H1 (cell line): ENCODE measurements around the gene SLIT3. TPM values are rescaled to one million over a fixed set of nuclear protein-coding genes. Genes with fewer than 3 reads are reported as not detected.

ENCODE experiments used
- CTCF ChIA-PET: fragments of 300-600 bp; sonication (Branson Sonifier 250); formaldehyde crosslinking; loops from one replicate; lab custom pipeline; 2021; ENCODE audit not compliant: partially characterized antibody; lab: Charles Lee
- POLR2A ChIA-PET: fragments of 300-600 bp; sonication (Branson Sonifier 250); formaldehyde crosslinking; loops from one replicate; lab custom pipeline; 2021; ENCODE audit warnings: inconsistent platforms; ENCODE audit not compliant: partially characterized antibody; lab: Charles Lee
- DNase-seq, 2 experiments: peaks; one replicate each; pipeline versions ENCODE4 v3.0.0 to v3.0.0-alpha.2; 2010 to 2022; ENCODE audit warnings: low spot score in 2 of 2, low read depth in 1 of 2, mixed read lengths in 1 of 2
- FAIRE-seq: peaks from 2 replicates; lab custom pipeline; 2011; peaks lifted over from hg19 to GRCh38; lab: Jason Lieb, UNC
- H2AFZ ChIP-seq: 2 replicates; pipeline ENCODE4 v1.8.1; 2012; ENCODE audit warnings: low read length, inconsistent platforms
- H2AK5ac ChIP-seq: 2 replicates; pipeline ENCODE4 v1.6.1; 2013; ENCODE audit warnings: low read depth, low read length
- H2BK120ac ChIP-seq: replicated peaks from 2 replicates; pipeline ENCODE3; 2013; ENCODE audit warnings: low read depth, low read length, inconsistent platforms
- H2BK12ac ChIP-seq: 2 replicates; pipeline ENCODE4 v1.6.1; 2013; ENCODE audit warnings: low read depth, low read length
- H2BK15ac ChIP-seq: 2 replicates; pipeline ENCODE4 v1.6.1; 2013; ENCODE audit warnings: low read length
- H2BK20ac ChIP-seq: 2 replicates; pipeline ENCODE4 v1.6.1; 2013; ENCODE audit warnings: low read length
- H2BK5ac ChIP-seq: 2 replicates; pipeline ENCODE4 v1.6.1; 2013; ENCODE audit warnings: low read depth, low read length
- H3K14ac ChIP-seq: 2 replicates; pipeline ENCODE4 v1.6.1; 2013; ENCODE audit warnings: inconsistent platforms; ENCODE audit not compliant: insufficient read length
- H3K18ac ChIP-seq: 2 replicates; pipeline ENCODE4 v1.6.1; 2013; ENCODE audit warnings: low read length; ENCODE audit errors: extremely low read depth
- H3K23ac ChIP-seq: 2 replicates; pipeline ENCODE4 v1.6.1; 2013; ENCODE audit warnings: inconsistent platforms; ENCODE audit not compliant: insufficient read length
- H3K23me2 ChIP-seq: 2 replicates; pipeline ENCODE4 v1.6.1; 2013; ENCODE audit warnings: low read depth, low read length
- H3K27ac ChIP-seq: 2 replicates; pipeline ENCODE4 v1.6.1; 2011; ENCODE audit warnings: low read depth, low read length, inconsistent platforms
- H3K27me3 ChIP-seq, 4 experiments: replicated peaks in 1 of 4; 1 replicate in 1 of 4; 2 replicates in 3 of 4; pipeline versions ENCODE4 v1.6.1 to v1.8.1; 2011 to 2013; ENCODE audit warnings: low read length in 3 of 4, mild to moderate bottlenecking in 3 of 4, inconsistent platforms in 2 of 4, mixed read lengths in 2 of 4, moderate library complexity in 1 of 4; ENCODE audit not compliant: control insufficient read depth in 3 of 4, insufficient read depth in 3 of 4; ENCODE audit errors: extremely low read depth in 1 of 4
- H3K36me3 ChIP-seq, 4 experiments: 2 replicates each; pipeline versions ENCODE4 v1.6.1 to v1.8.1; 2011 to 2013; ENCODE audit warnings: mild to moderate bottlenecking in 4 of 4, low read length in 3 of 4, moderate library complexity in 2 of 4, control low read depth in 1 of 4, inconsistent platforms in 1 of 4; ENCODE audit not compliant: insufficient read depth in 4 of 4, control insufficient read depth in 2 of 4
- H3K4ac ChIP-seq: replicated peaks from 2 replicates; pipeline ENCODE3; 2013; ENCODE audit warnings: low read length, low read depth, mixed read lengths, inconsistent platforms; ENCODE audit not compliant: insufficient read length
- H3K4me1 ChIP-seq, 4 experiments: replicated peaks in 1 of 4; 1 replicate in 1 of 4; 2 replicates in 3 of 4; pipeline versions ENCODE4 v1.6.1 to v1.8.1; 2011 to 2013; ENCODE audit warnings: low read length in 3 of 4, inconsistent platforms in 2 of 4, mixed read lengths in 1 of 4; ENCODE audit not compliant: insufficient read depth in 4 of 4, control insufficient read depth in 3 of 4
- H3K4me2 ChIP-seq, 2 experiments: 2 replicates each; pipeline versions ENCODE4 v1.6.1 to v1.8.1; 2011 to 2013; ENCODE audit warnings: low read depth in 2 of 2, low read length in 2 of 2, control low read depth in 1 of 2, inconsistent platforms in 1 of 2, mild to moderate bottlenecking in 1 of 2; ENCODE audit not compliant: insufficient read depth in 1 of 2
- H3K4me3 ChIP-seq, 4 experiments: fragments of 200-600, 300-600 bp in 1 of 4; sonication (generic), shearing (Covaris generic), sonication (Bioruptor Twin) in 1 of 4; 2 replicates each; pipeline versions ENCODE4 v1.5.1 to v1.8.1; 2011 to 2016; ENCODE audit warnings: low read length in 4 of 4, low read depth in 3 of 4, control low read depth in 2 of 4, inconsistent platforms in 2 of 4, mild to moderate bottlenecking in 2 of 4, mixed read lengths in 1 of 4, moderate library complexity in 1 of 4; ENCODE audit not compliant: insufficient read depth in 2 of 4; ENCODE audit errors: extremely low read depth in 1 of 4
- H3K56ac ChIP-seq: replicated peaks from 2 replicates; pipeline ENCODE3; 2013; ENCODE audit warnings: low read depth, mild to moderate bottlenecking, mixed read lengths, low read length, inconsistent platforms; ENCODE audit not compliant: insufficient read length
- H3K79me1 ChIP-seq: 2 replicates; pipeline ENCODE4 v1.6.1; 2013; ENCODE audit warnings: low read depth, low read length, control low read depth
- H3K79me2 ChIP-seq, 2 experiments: 2 replicates each; pipeline versions ENCODE4 v1.6.1 to v1.8.1; 2012 to 2013; ENCODE audit warnings: low read length in 2 of 2, mild to moderate bottlenecking in 2 of 2, inconsistent platforms in 1 of 2; ENCODE audit not compliant: insufficient read depth in 2 of 2, control insufficient read depth in 1 of 2
- H3K9ac ChIP-seq, 4 experiments: replicated peaks in 1 of 4; 1 replicate in 1 of 4; 2 replicates in 3 of 4; pipeline versions ENCODE4 v1.6.1 to v1.8.1; 2011 to 2013; ENCODE audit warnings: low read depth in 3 of 4, low read length in 3 of 4, control low read depth in 2 of 4, mild to moderate bottlenecking in 2 of 4, moderate library complexity in 2 of 4, inconsistent platforms in 1 of 4; ENCODE audit errors: extremely low read depth in 1 of 4
- H3K9me3 ChIP-seq, 2 experiments: 2 replicates each; pipeline versions ENCODE4 v1.6.1 to v1.8.1; 2012 to 2013; ENCODE audit warnings: mild to moderate bottlenecking in 2 of 2, moderate library complexity in 2 of 2, control low read depth in 1 of 2, inconsistent platforms in 1 of 2, low read depth in 1 of 2, low read length in 1 of 2, mixed read lengths in 1 of 2; ENCODE audit not compliant: insufficient read depth in 2 of 2
- H4K20me1 ChIP-seq, 2 experiments: replicated peaks in 1 of 2; 2 replicates each; pipeline versions ENCODE3 to v1.8.1; 2011 to 2013; ENCODE audit warnings: inconsistent platforms in 2 of 2, low read length in 2 of 2, mild to moderate bottlenecking in 1 of 2; ENCODE audit not compliant: insufficient read depth in 2 of 2, control insufficient read depth in 1 of 2
- H4K5ac ChIP-seq: 2 replicates; pipeline ENCODE4 v1.6.1; 2013; ENCODE audit warnings: low read length, low read depth, mixed read lengths, inconsistent platforms; ENCODE audit not compliant: insufficient read length
- H4K8ac ChIP-seq: 2 replicates; pipeline ENCODE4 v1.8.0; 2013; ENCODE audit warnings: mild to moderate bottlenecking, moderate library complexity, low read length, inconsistent platforms; ENCODE audit not compliant: insufficient read depth; ENCODE audit errors: extremely low read depth
- H4K91ac ChIP-seq: replicated peaks from 2 replicates; pipeline ENCODE3; 2013; ENCODE audit warnings: low read length, mixed read lengths, inconsistent platforms; ENCODE audit not compliant: insufficient read length
- ATF3 ChIP-seq: IDR thresholded peaks from 2 replicates; pipeline ENCODE4 v1.6.1; 2011; ENCODE audit warnings: low read depth, mild to moderate bottlenecking, low read length; ENCODE audit not compliant: insufficient read depth
- CREB1 ChIP-seq: IDR thresholded peaks from 2 replicates; pipeline ENCODE4 v1.6.1; 2012; ENCODE audit warnings: inconsistent platforms
- CTCF ChIP-seq, 3 experiments: IDR thresholded peaks; 1 replicate in 2 of 3; 2 replicates in 1 of 3; pipeline versions ENCODE4 v1.5.1 to v1.6.1; 2011; ENCODE audit warnings: low read length in 3 of 3, mild to moderate bottlenecking in 3 of 3, inconsistent platforms in 2 of 3, low read depth in 1 of 3, moderate library complexity in 1 of 3; ENCODE audit not compliant: insufficient read depth in 1 of 3; ENCODE audit errors: control extremely low read depth in 1 of 3
- EGR1 ChIP-seq: IDR thresholded peaks from 2 replicates; pipeline ENCODE4 v1.6.1; 2011; ENCODE audit warnings: low read depth, low read length, borderline replicate concordance
- EP300 ChIP-seq, 2 experiments: IDR thresholded peaks; 1 replicate in 1 of 2; 2 replicates in 1 of 2; pipeline ENCODE4 v1.6.1; 2011 to 2012; ENCODE audit warnings: low read depth in 2 of 2, low read length in 2 of 2, mild to moderate bottlenecking in 2 of 2, borderline replicate concordance in 1 of 2, inconsistent platforms in 1 of 2, moderate library complexity in 1 of 2
- HDAC6 ChIP-seq: IDR thresholded peaks from one replicate; pipeline ENCODE4 v1.7.1; 2012; ENCODE audit warnings: low read depth, mild to moderate bottlenecking, inconsistent platforms, low read length, moderate library complexity
- RBBP5 ChIP-seq: IDR thresholded peaks from 2 replicates; pipeline ENCODE4 v1.7.1; 2012; ENCODE audit warnings: low read depth, mild to moderate bottlenecking, inconsistent platforms, low read length, moderate library complexity, borderline replicate concordance
- SIX5 ChIP-seq: IDR thresholded peaks from 2 replicates; pipeline ENCODE4 v1.6.1; 2011; ENCODE audit warnings: mild to moderate bottlenecking, low read depth, low read length
- WGBS, 2 experiments: shearing (Covaris generic) in 1 of 2; methylation state at CpG; one replicate each; pipeline versions ENCODE4 v1.1.6 to v1.1.7; 2013 to 2015; ENCODE audit warnings: low lambda C conversion rate in 2 of 2, mixed read lengths in 2 of 2, inconsistent platforms in 1 of 2, low coverage in 1 of 2, missing lambda C conversion rate in 1 of 2; ENCODE audit not compliant: insufficient replicate concordance in 2 of 2, insufficient coverage in 1 of 2, insufficient read length in 1 of 2; ENCODE audit errors: extremely low coverage in 1 of 2, missing lambda C conversion rate in 1 of 2; 5-methylcytosine and 5-hydroxymethylcytosine counted together
- polyA plus RNA-seq, 7 experiments: library from polyadenylated mRNA; depleted of rRNA in 3 of 7; stranded (reverse) in 5 of 7; unstranded in 2 of 7; fragments of >200 nt in 5 of 7; fragments of 200-250 nt in 2 of 7; gene quantifications; 1 replicate in 5 of 7; 2 replicates in 1 of 7; 4 replicates in 1 of 7; pipeline versions ENCODE4 v1.2.1 to v1.2.3, GENCODE V29; 2011 to 2013; ENCODE audit warnings: missing spikeins in 2 of 7, mixed read lengths in 2 of 7
- total RNA-seq: library from RNA; stranded (reverse); fragmentation: NEBNext Ultra II Directional; extraction: Animal tissue kit (Norgen Biotek cat#: 25700); gene quantifications from 2 replicates; pipeline ENCODE4 v1.2.1, GENCODE V29; 2021

Gene SLIT3
- total and polyA plus RNA-seq, 2 of the 8 experiments (the other 6 are each of a cell fraction or from before 2014, with no cell fraction given), result 1.1 to 1.2 TPM

- no peaks in the 10 kb centered on the region; a peak in 1 of 7 replicates for H3K4me1 ChIP-seq
- no peak overlapping the region for H3K4me2 ChIP-seq
- no peak overlapping the region; a peak in 1 of 7 replicates for H3K9ac ChIP-seq
- H3K56ac ChIP-seq, result no peak overlapping the region
- no peak overlapping the region for H3K14ac ChIP-seq
- H3K4ac ChIP-seq, result no peak overlapping the region
- no peaks in the 10 kb centered on the region; a peak in 1 of 7 replicates for H3K27me3 ChIP-seq
- H2AFZ ChIP-seq, result no peak overlapping the region
- no peaks in the 10 kb centered on the region for H3K9me3 ChIP-seq
- H3K23ac ChIP-seq, result no peak overlapping the region
- H3K36me3 ChIP-seq, result no peaks in the 10 kb centered on the region
- CTCF ChIA-PET, result interaction anchor here (0.5 to 5.9 kb wide), 25 partner anchors 14 to 873 kb away, joined by 3 to 89 read pairs (median 4); no protein-coding TSS in a partner anchor
- H4K91ac ChIP-seq, result peak overlapping the region; percentile 5
- H2BK120ac ChIP-seq, result no peak overlapping the region
- H2BK20ac ChIP-seq, result no peak overlapping the region
- DNase-seq (no peak), FAIRE-seq (no peak)
- H3K4me3 ChIP-seq, result no peak overlapping the region
- H4K5ac ChIP-seq, result no peak overlapping the region
- no peak overlapping the region for H3K18ac ChIP-seq
- no peak overlapping the region for H2BK5ac ChIP-seq
- H3K79me1 ChIP-seq, result no peaks in the 10 kb centered on the region
- H3K23me2 ChIP-seq, result peaks cover 2% of the 10 kb centered on the region; the same call in 1 of the 2 replicates
- no peak overlapping the region for H2AK5ac ChIP-seq
- H4K8ac ChIP-seq, result no peak overlapping the region; the same call in 1 of the 2 replicates
- H2BK12ac ChIP-seq, result no peak overlapping the region
- H3K27ac ChIP-seq, result no peak overlapping the region
- POLR2A ChIA-PET, result no interaction called here
- peaks cover 0 to 3% of the 10 kb centered on the region in 2 experiments for H4K20me1 ChIP-seq
- H2BK15ac ChIP-seq, result no peak overlapping the region
- WGBS, 2 experiments, result 93% methylated on average over 15 of the region's 15 CpGs; no CpG with 5 or more reads in 1 of the 2 experiments
- H3K79me2 ChIP-seq, result no peaks in the 10 kb centered on the region
- TF ChIP-seq HDAC6 (no peak), SIX5 (no peak), EP300 (IDR thresholded peaks at IDR 0.05; ENCODE audit: borderline replicate concordance in 1 of 2, low read depth in 2 of 2, low read length in 2 of 2) (no peak), CREB1 (no peak), EGR1 (no peak), RBBP5 (no peak), CTCF (IDR thresholded peaks at IDR 0.05; ENCODE audit: control extremely low read depth in 1 of 3, insufficient read depth in 1 of 3, low read depth in 1 of 3, low read length in 3 of 3) (no peak), ATF3 (no peak)
Measured at GRCh38 chr5:168707716-168708695, 592.9 kb downstream of the SLIT3 start.
